ENCODE measurements around the gene SYT12.
"Not testable (repeated sequence)": the region's sequence is repeated elsewhere in the genome, so short reads cannot be mapped to it uniquely, and the experiment has no call there.

Gene SYT12

DNA sequence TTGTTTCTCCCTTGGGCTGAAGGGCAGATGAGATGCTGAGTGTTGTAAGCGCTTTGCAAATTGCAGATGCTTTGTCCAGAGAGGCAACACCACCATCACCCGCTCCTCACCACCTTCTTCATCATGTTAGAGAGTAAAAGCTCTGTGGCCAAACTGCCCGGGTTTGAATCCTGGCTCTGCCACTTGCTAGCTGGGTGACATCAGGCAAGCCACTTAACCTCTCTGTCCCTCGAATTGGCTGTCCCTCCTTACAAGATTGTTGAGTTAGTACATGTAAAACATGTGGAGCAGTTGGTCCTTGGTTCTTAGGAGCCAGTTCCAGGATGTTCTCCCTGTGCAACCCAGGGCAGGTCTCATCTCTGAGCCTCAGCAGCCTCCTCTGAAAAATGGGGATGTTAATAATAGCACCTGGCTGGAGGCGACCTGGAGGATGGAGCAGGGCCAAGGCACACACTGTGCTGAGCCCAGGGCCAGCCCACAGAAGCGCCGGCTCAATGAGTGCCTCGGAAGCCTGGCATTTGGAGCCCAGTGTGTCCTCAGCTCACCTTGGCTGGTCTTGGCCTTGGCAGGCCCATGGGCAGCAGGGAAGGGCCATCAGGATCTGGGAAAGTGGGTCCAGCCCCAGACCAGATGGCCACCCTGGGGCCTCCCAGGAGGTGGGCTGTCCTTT is 37.3 kb upstream of the SYT12 start:
- TF ChIP-seq ZNF274 (IDR thresholded peaks at IDR 0.05; ENCODE audit: low read depth, low read length), result no peak
- H3K4me3 ChIP-seq (ENCODE audit: low read length), result no peak overlapping the region

GRCh38 chr11:66986178-66986545 is 36.8 kb upstream of the SYT12 start:
- no peak overlapping the region for H3K4me3 ChIP-seq (ENCODE audit: low read length)
- TF ChIP-seq ZNF274 (IDR thresholded peaks at IDR 0.05; ENCODE audit: low read depth, low read length), result no peak

- no peak for TF ChIP-seq ZNF274 (IDR thresholded peaks at IDR 0.05; ENCODE audit: low read depth, low read length)
- H3K4me3 ChIP-seq (ENCODE audit: low read length), result no peak overlapping the region
Observed at GRCh38 chr11:66987158-66987620, 35.7 kb upstream of the SYT12 start.

DNA sequence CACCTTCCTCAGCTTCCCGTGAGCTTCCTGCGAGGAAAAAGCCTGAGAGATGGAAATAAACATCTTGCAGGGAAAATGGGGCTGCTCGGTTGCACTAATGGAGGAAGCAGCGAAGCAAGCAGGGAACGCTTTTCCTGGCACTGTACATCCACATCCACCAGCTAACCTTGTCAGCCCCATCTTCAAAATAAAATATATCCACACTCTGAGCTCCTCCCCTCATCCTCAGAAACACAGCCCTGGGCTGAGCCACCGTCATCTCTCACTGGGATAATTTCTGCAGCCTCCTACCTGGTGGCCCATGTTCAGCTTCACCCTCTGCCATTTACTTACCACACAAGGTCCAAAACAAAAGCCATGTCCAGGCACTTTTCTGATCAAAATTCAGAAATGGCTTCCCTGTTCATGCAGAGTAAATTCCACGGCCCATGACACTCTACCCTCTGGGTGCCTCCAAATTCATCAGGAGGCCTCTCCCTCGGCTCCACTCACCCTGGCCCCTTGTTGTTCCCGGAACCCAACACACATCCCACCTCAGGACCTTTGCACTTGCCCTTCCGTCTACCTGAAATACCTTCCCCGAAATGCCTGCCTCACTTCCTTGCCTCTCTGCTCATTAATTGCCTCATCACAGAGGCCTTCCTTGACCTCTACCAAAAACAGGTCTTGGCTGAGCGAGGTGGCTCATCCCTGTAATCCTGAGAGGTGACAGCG is 34.9 kb upstream of the SYT12 start:
- no peak for TF ChIP-seq ZNF274 (IDR thresholded peaks at IDR 0.05; ENCODE audit: low read depth, low read length)
- H3K4me3 ChIP-seq (ENCODE audit: low read length), result no peak overlapping the region

DNA sequence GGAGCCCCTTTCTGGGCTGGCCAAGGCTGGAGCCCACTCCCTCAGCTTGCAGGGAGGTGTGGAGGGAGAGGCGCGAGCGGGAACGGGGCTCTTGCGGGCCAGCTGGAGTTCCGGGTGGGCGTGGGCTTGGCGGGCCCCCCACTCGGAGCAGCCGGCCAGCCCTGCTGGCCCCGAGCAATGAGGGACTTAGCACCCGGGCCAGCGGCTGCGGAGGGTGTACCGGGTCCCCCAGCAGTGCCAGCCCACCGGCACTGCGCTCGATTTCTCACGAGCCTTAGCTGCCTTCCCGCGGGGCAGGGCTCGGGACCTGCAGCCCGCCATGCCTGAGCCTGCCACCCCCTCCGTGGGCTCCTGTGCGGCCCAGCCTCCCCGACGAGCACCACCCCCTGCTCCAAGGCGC is 34.2 kb upstream of the SYT12 start:
- H3K4me3 ChIP-seq (ENCODE audit: low read length), result not testable (repeated sequence)

GRCh38 chr11:66989360-66989759 is 33.6 kb upstream of the SYT12 start:
- H3K4me3 ChIP-seq (ENCODE audit: low read length), result not testable (repeated sequence)

GRCh38 chr11:66992041-66992440 is 30.9 kb upstream of the SYT12 start:
- H3K4me3 ChIP-seq (ENCODE audit: low read length), result no peak overlapping the region

DNA sequence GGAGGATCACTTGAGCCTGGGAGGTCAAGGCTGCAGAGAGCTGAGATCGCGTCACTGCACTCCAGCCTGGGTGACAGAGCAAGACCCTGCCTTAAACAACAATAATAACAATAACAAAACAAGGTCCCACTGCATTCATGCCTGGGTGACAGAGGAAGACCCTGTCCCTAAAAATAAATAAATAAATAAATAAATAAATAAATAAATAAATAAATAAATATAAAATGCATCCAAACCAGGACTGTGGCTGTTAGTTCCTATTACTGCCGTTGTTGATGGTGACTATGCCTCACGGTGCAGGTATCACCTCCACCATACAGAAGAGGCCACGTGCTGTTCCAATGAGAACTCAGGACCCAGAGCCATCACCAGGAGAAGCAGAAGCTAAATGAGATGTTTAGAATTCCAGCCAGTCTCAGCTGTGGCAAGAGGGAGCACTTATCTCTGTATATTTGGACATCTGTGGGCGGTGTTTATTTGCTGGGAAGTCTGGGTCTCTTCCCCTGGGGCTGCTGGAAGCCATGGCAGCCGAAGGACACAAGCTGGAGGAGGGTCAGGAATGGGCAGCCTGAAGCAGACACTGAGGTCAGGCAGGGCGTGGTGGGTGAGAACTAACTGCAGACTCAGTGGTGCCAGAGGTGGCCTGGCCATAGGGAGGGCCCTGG is 26.2 kb upstream of the SYT12 start:
- H3K4me3 ChIP-seq (ENCODE audit: low read length), result no peak overlapping the region
- TF ChIP-seq ZNF274 (IDR thresholded peaks at IDR 0.05; ENCODE audit: low read depth, low read length), result no peak

More at GRCh38 chr11:66992041-66992440, 30.9 kb upstream of the SYT12 start:
- no peak for TF ChIP-seq ZNF274 (IDR thresholded peaks at IDR 0.05; ENCODE audit: low read depth, low read length)

DNA sequence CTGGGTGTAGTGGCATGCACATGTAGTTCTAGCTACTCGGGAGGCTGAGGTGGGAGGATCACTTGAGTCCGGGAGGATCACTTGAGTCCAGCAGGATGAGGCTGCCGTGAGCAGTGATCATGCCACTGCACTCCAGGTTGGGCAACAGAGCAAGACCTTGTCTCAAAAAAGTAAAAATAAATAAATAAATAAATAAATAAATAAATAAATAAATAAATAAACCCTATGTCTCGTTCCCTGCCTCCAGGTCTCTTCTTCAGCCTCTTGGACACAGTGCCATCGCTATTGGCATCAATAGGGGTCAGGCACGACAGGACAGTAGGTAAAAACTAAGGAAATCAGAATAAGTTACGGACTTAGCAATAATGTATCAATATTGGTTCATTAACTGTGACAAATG is 23.4 kb upstream of the SYT12 start:
- TF ChIP-seq ZNF274 (IDR thresholded peaks at IDR 0.05; ENCODE audit: low read depth, low read length), result no peak

GRCh38 chr11:67001332-67001731 is 21.6 kb upstream of the SYT12 start:
- H3K4me3 ChIP-seq (ENCODE audit: low read length), result no peak overlapping the region
- TF ChIP-seq ZNF274 (IDR thresholded peaks at IDR 0.05; ENCODE audit: low read depth, low read length), result no peak

More for the DNA sequence above, 23.4 kb upstream of the SYT12 start:
- H3K4me3 ChIP-seq (ENCODE audit: low read length), result no peak overlapping the region

- H3K4me3 ChIP-seq (ENCODE audit: low read length), result no peak overlapping the region
- TF ChIP-seq ZNF274 (IDR thresholded peaks at IDR 0.05; ENCODE audit: low read depth, low read length), result no peak
Observed at GRCh38 chr11:67002297-67002913, 20.5 kb upstream of the SYT12 start.

DNA sequence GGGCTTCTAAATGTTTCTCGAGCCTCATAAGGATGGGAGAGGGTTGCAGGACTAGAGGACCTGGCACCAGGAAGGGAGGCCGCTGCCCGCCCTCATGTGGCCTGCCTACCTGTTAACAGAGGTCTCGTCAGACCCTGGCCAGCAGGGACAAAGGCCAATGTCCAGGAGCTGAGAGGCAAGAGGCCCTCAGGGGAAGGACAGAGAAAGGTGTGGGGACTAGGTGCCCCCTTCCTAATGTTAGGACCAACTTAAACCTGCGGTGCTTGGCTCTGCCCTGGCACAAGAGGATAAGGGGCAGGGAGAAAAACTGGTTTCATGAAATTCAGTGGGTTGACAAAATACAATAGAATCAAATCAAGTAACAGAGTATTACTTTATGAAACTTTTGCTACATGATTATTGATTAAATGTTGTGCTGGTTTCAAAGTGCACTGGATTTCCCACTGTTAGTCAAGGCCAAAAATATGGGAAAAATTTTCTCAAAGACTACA is 20.0 kb upstream of the SYT12 start:
- TF ChIP-seq ZNF274 (IDR thresholded peaks at IDR 0.05; ENCODE audit: low read depth, low read length), result no peak
- H3K4me3 ChIP-seq (ENCODE audit: low read length), result no peak overlapping the region

DNA sequence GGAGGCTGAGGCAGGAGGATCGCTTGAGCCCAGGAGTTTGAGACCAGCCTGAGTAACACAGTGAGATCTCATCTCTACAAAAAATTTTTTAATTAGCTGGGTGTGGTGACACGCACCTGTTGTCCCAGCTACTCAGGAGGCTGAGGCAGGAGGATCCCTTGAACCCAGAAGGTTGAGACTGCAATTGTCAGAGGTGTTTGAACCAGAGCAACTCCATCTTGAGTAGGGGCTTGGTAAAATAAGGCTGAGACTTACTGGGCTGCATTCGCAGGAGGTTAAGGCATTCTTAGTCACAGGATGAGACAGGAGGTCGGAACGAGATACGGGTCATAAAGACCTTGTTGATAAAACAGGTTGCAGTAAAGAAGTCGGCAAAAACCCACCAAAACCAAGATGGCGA is 17.7 kb upstream of the SYT12 start:
- H3K4me3 ChIP-seq (ENCODE audit: low read length), result not testable (repeated sequence)

DNA sequence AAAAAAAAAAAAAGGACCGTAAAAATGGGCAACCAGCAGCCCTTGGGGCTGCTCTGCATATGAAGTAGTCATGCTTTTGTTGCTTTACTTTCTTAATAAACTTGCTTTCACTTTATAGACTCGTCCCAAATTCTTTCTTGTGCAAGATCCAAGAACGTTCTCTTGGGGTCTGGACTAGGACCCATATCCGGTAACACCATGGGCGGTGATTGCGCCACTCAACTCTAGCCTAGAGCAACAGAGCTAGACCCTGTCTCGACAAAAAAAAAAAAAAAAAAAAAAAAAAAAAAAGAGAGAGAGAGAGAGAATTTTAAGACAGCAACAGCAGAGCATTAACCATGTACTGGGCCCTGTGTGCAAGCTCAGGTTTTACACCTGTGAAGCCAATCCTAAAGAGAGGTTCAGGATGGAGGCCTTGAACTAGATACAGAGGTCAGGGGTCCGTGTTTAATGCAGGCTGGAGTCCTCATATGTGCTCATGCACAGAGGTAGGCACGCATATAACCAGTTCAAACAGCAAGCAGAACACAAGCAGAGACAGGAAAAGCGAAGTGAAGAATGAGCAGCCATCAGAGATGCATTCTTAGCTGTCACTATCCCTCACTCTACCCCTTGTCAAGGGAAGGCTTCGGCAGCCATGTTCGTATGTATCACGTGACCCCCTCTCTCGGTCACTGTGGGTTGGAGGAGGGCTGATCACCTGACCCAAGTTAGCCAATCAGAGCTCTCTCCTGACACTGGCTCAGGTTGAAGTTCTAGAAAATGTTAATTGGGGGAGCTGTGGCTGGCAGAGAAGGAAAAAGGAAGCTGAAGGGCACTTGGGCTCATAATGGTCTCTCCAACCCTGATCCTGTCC is 16.7 kb upstream of the SYT12 start:
- H3K4me3 ChIP-seq (ENCODE audit: low read length), result no peak overlapping the region
- no peak for TF ChIP-seq ZNF274 (IDR thresholded peaks at IDR 0.05; ENCODE audit: low read depth, low read length)
